ENCODE results near the gene NAT8L.

NAT8L gene

DNA sequence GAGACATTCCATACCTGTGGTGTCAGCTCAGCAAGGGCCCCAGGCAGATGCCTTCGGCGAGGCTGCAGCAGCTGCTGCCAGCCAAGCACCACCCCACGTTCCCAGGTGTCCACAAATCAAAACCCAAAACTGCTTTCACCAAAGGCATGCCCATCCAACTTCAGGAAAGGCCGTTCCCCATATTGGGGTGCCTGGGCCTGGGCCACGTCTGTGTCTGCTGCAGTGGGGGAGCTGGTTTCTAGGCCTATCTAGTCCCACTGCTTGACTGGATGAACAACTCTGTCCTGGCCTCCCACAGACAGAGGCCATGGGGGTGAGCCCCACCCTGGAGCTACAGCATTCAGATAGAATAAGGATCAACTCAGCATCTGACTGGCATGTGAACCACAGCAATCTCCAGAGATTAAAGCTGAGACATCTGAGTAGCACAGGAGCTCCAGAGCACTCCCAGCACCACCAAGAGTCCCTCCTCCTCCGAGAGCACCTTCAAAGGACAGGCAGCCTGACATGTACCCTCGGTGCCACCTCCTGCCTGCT is 37.0 kb downstream of the NAT8L start:
- Histone ChIP-seq H2BK15ac (ENCODE audit: low read depth, poor library complexity, severe bottlenecking) (no peak overlapping the region), H2AK5ac (ENCODE audit: low read length, severe bottlenecking) (peak overlapping the region; percentile 8), H2BK12ac (ENCODE audit: low read length in 2 of 2) (no peak overlapping the region), H3K4me2 (ENCODE audit: low read length, poor library complexity, severe bottlenecking) (no peak overlapping the region), H2BK5ac (ENCODE audit: low read depth, low read length, poor library complexity, severe bottlenecking) (no peak overlapping the region), H3K9ac (ENCODE audit: low read length) (no peak overlapping the region), H3K4me1 (ENCODE audit: control insufficient read depth, insufficient read depth, low read depth, low read length) (peaks cover 12% of the 10 kb centered on the region), H2AFZ (ENCODE audit: low read depth, low read length) (no peak overlapping the region), H3K4me3 (ENCODE audit: insufficient read depth in 1 of 2, low read depth in 1 of 2, low read length in 2 of 2) (no peak overlapping the region), H3K23ac (ENCODE audit: low read length in 2 of 2) (no peak overlapping the region), H3K36me3 (ENCODE audit: control insufficient read depth in 1 of 2, insufficient read depth in 2 of 2, low read depth in 1 of 2, low read length in 2 of 2) (peaks cover 0 to 6% of the 10 kb centered on the region in 2 experiments), H3K27me3 (ENCODE audit: control insufficient read depth in 1 of 2, insufficient read depth in 1 of 2, low read length in 2 of 2) (no peaks in the 10 kb centered on the region), H4K91ac (ENCODE audit: low read length) (no peak overlapping the region), H3K14ac (ENCODE audit: low read length in 2 of 2) (peak overlapping the region in 1 of 2 experiments; percentile 2), H3K9me3 (ENCODE audit: control insufficient read depth, low read length) (peaks cover 11% of the 10 kb centered on the region), H3K27ac (ENCODE audit: low read length, poor library complexity, severe bottlenecking) (peak overlapping the region; percentile 60), H3K4ac (ENCODE audit: low read depth in 1 of 2, low read length in 2 of 2) (no peak overlapping the region), H2BK120ac (ENCODE audit: low read depth, low read length) (no peak overlapping the region), H3K79me1 (replicated peaks; ENCODE audit: low read length, poor library complexity, severe bottlenecking) (no peaks in the 10 kb centered on the region), H3K18ac (ENCODE audit: low read depth in 1 of 2, low read length in 2 of 2) (no peak overlapping the region), H4K8ac (ENCODE audit: low read length) (no peak overlapping the region)
- no peak for DNase-seq
- 79% methylated on average over 5 of the region's 7 CpGs for WGBS

DNA sequence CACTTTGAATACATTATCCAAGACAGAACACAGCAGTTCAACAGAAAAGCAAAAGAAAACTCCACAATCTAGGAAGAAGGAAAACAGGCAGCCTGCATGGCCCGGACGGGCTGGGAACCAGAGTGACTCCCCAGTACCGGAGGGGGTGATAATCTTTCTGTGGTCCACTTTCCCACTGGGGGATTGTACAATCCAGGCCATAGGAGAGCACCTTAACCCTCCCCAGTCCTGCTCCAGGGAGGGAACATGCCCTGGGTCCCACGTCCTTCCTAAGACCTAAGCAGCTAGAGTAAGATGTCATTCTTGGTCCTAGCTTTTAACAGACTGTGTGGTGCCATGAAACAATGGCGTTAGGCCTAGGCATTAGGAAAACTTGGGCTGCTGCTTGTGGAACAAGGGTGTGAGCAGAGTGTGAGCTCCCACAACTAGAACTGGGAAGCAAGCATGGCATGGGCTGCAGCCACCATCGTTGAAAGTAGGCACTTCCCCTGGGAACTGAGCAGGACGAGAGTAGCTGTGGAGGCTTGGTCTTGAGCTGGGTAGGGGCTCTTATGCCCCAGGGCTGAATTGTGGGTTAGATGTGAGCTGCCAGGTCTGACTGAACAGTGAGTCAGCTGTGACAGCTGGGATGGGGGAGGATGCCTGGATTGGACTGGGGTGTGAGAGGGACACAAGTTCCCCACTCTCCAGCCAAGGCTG is 42.4 kb downstream of the NAT8L start:
- Histone ChIP-seq H3K9me3 (ENCODE audit: control insufficient read depth, low read length) (peaks cover 30% of the 10 kb centered on the region), H3K9ac (ENCODE audit: low read length) (no peak overlapping the region), H2BK5ac (ENCODE audit: low read depth, low read length, poor library complexity, severe bottlenecking) (no peak overlapping the region), H2BK15ac (ENCODE audit: low read depth, poor library complexity, severe bottlenecking) (no peak overlapping the region), H4K8ac (ENCODE audit: low read length) (no peak overlapping the region), H4K91ac (ENCODE audit: low read length) (no peak overlapping the region), H3K79me1 (replicated peaks; ENCODE audit: low read length, poor library complexity, severe bottlenecking) (no peaks in the 10 kb centered on the region), H3K27me3 (ENCODE audit: control insufficient read depth in 1 of 2, insufficient read depth in 1 of 2, low read length in 2 of 2) (no peaks in the 10 kb centered on the region), H3K4ac (ENCODE audit: low read depth in 1 of 2, low read length in 2 of 2) (no peak overlapping the region), H2BK12ac (ENCODE audit: low read length in 2 of 2) (no peak overlapping the region), H3K27ac (ENCODE audit: low read length, poor library complexity, severe bottlenecking) (no peak overlapping the region), H2BK120ac (ENCODE audit: low read depth, low read length) (no peak overlapping the region), H3K23ac (ENCODE audit: low read length in 2 of 2) (no peak overlapping the region), H3K14ac (ENCODE audit: low read length in 2 of 2) (peak overlapping the region in 1 of 2 experiments; percentile 21), H3K18ac (ENCODE audit: low read depth in 1 of 2, low read length in 2 of 2) (no peak overlapping the region), H2AFZ (ENCODE audit: low read depth, low read length) (no peak overlapping the region), H3K36me3 (ENCODE audit: control insufficient read depth in 1 of 2, insufficient read depth in 2 of 2, low read depth in 1 of 2, low read length in 2 of 2) (no peaks in the 10 kb centered on the region), H3K4me1 (ENCODE audit: control insufficient read depth, insufficient read depth, low read depth, low read length) (peaks cover 10% of the 10 kb centered on the region), H3K4me3 (ENCODE audit: insufficient read depth in 1 of 2, low read depth in 1 of 2, low read length in 2 of 2) (peak overlapping the region in 1 of 2 experiments; percentile 22), H3K4me2 (ENCODE audit: low read length, poor library complexity, severe bottlenecking) (no peak overlapping the region), H2AK5ac (ENCODE audit: low read length, severe bottlenecking) (peak overlapping the region; percentile 13)
- DNase-seq = no peak
- 83% methylated on average over 7 of the region's 7 CpGs for WGBS

DNA sequence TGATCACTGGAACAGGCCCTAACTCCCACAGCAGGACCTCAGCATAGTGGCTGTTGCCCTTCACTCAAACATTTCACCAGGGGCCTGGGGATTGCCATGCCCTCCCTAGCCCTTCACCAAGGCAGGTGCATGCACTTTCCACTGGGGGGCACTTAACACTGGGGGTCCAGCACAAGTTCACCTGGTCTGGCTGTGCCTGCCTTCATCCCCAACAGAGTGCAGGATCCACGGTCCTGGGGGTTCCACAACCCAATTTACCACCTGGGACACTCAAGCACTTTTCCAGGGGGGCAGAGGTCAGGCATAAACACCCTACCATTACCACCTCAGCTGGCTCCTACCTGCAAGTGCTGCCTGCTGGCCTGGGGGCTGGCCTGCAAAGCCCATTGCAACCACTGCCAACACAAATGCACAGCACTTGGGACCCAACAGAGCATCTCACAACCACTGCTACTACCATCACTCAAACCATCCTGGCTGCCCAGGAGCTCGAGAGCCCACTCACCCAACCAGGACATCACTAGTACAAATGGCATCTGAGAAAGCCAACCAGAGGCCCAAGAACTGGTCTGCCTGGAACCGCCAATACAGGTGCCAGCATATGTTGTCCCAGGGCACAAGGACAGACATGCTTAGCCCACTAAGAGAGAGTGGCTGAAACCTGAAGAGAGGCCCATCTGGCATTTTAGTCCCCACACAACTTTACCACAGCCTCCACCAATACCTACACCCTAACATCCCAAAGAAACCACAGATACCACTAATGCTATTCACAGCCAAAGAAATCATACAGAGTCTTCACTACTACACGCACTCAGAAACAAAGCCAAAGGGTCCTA is 43.1 kb downstream of the NAT8L start:
- H2BK12ac ChIP-seq (ENCODE audit: low read length in 2 of 2) = no peak overlapping the region
- H3K27ac ChIP-seq (ENCODE audit: low read length, poor library complexity, severe bottlenecking) = no peak overlapping the region
- H2AK5ac ChIP-seq (ENCODE audit: low read length, severe bottlenecking) = no peak overlapping the region
- no peak overlapping the region for H2BK5ac ChIP-seq (ENCODE audit: low read depth, low read length, poor library complexity, severe bottlenecking)
- H3K9ac ChIP-seq (ENCODE audit: low read length) = no peak overlapping the region
- H3K4me1 ChIP-seq (ENCODE audit: control insufficient read depth, insufficient read depth, low read depth, low read length) = peaks cover 10% of the 10 kb centered on the region
- H4K91ac ChIP-seq (ENCODE audit: low read length) = no peak overlapping the region
- H3K14ac ChIP-seq (ENCODE audit: low read length in 2 of 2) = peak overlapping the region in 1 of 2 experiments; percentile 21
- H3K79me1 ChIP-seq (replicated peaks; ENCODE audit: low read length, poor library complexity, severe bottlenecking) = no peaks in the 10 kb centered on the region
- H3K9me3 ChIP-seq (ENCODE audit: control insufficient read depth, low read length) = peaks cover 25% of the 10 kb centered on the region
- no peak overlapping the region for H2BK15ac ChIP-seq (ENCODE audit: low read depth, poor library complexity, severe bottlenecking)
- H3K36me3 ChIP-seq (ENCODE audit: control insufficient read depth in 1 of 2, insufficient read depth in 2 of 2, low read depth in 1 of 2, low read length in 2 of 2) = no peaks in the 10 kb centered on the region
- no peak for DNase-seq
- no peaks in the 10 kb centered on the region for H3K27me3 ChIP-seq (ENCODE audit: control insufficient read depth in 1 of 2, insufficient read depth in 1 of 2, low read length in 2 of 2)
- H4K8ac ChIP-seq (ENCODE audit: low read length) = no peak overlapping the region
- H3K4me3 ChIP-seq (ENCODE audit: insufficient read depth in 1 of 2, low read depth in 1 of 2, low read length in 2 of 2) = no peak overlapping the region
- H3K23ac ChIP-seq (ENCODE audit: low read length in 2 of 2) = no peak overlapping the region
- H3K18ac ChIP-seq (ENCODE audit: low read depth in 1 of 2, low read length in 2 of 2) = no peak overlapping the region
- H3K4ac ChIP-seq (ENCODE audit: low read depth in 1 of 2, low read length in 2 of 2) = no peak overlapping the region
- no peak overlapping the region for H2AFZ ChIP-seq (ENCODE audit: low read depth, low read length)
- 64% methylated on average over 4 of the region's 4 CpGs for WGBS
- H3K4me2 ChIP-seq (ENCODE audit: low read length, poor library complexity, severe bottlenecking) = no peak overlapping the region
- no peak overlapping the region for H2BK120ac ChIP-seq (ENCODE audit: low read depth, low read length)
